GM12878 (cell line): ENCODE results near the gene CDYL2. TPM values are rescaled to one million over a fixed set of nuclear protein-coding genes. Genes with fewer than 3 reads are reported as not detected.

Source experiments
- ATAC-seq: fragments of 200-7000 bp; cut with Tn5 transposase; 3 replicates; pipeline ENCODE4 v1.9.1; 2020; ENCODE audit warnings: mild to moderate bottlenecking, moderate library complexity
- BruUV-seq: library from RNA; stranded (reverse); fragments of 400-500 nt; replicated peaks from 2 replicates; lab custom pipeline; 2021; lab: Mats Ljungman, UMichigan
- CTCF ChIA-PET: fragments of 300-600 bp; sonication (Branson Sonifier 250); formaldehyde crosslinking; extraction: SDS; loops from one replicate; lab custom pipeline; 2021; ENCODE audit warnings: inconsistent platforms; lab: Yijun Ruan, JAX
- POLR2A ChIA-PET: fragments of 350-600 bp; formaldehyde crosslinking; extraction: SDS; loops from one replicate; lab custom pipeline; 2021; ENCODE audit warnings: inconsistent platforms; lab: Charles Lee
- RAD21 ChIA-PET: fragments of 300-600 bp; sonication (Branson Sonifier 250); formaldehyde crosslinking; loops from one replicate; lab custom pipeline; 2023; ENCODE audit warnings: antibody characterized with exemption; ENCODE audit not compliant: unreplicated experiment; lab: Charles Lee
- SMC1A ChIA-PET: fragments of 300-600 bp; sonication (Branson Sonifier 250); formaldehyde crosslinking; loops from one replicate; lab custom pipeline; 2023; ENCODE audit not compliant: unreplicated experiment, uncharacterized antibody; lab: Charles Lee
- DNase-seq: peaks from one replicate; pipeline ENCODE4 v3.0.0-alpha.2; 2011; ENCODE audit warnings: low read depth, low spot score
- FAIRE-seq: peaks from 3 replicates; lab custom pipeline; 2011; peaks lifted over from hg19 to GRCh38; lab: Jason Lieb, UNC
- H2AFZ ChIP-seq: 2 replicates; pipeline ENCODE4 v1.6.0; 2011; ENCODE audit warnings: low read depth, low read length, control low read depth; ENCODE audit not compliant: control insufficient read depth
- H3K27ac ChIP-seq: 2 replicates; pipeline ENCODE4 v1.5.1; 2011; ENCODE audit warnings: control low read depth; ENCODE audit not compliant: control insufficient read depth, insufficient read depth
- H3K27me3 ChIP-seq, 2 experiments: replicated peaks in 1 of 2; 2 replicates each; pipeline versions ENCODE4 v1.6.0 to v1.6.1; 2011; ENCODE audit warnings: low read length in 1 of 2; ENCODE audit not compliant: control insufficient read depth in 2 of 2, insufficient read depth in 2 of 2
- H3K36me3 ChIP-seq, 2 experiments: 2 replicates each; pipeline ENCODE4 v1.5.1; 2011; ENCODE audit warnings: low read length in 1 of 2; ENCODE audit not compliant: control insufficient read depth in 2 of 2, insufficient read depth in 2 of 2
- H3K4me1 ChIP-seq: 2 replicates; pipeline ENCODE4 v1.6.1; 2011; ENCODE audit warnings: mild to moderate bottlenecking, low read length, moderate library complexity, mixed read lengths; ENCODE audit not compliant: control insufficient read depth, insufficient read depth
- H3K4me2 ChIP-seq: 2 replicates; pipeline ENCODE4 v1.6.0; 2011; ENCODE audit warnings: control low read depth; ENCODE audit not compliant: control insufficient read depth, insufficient read depth
- H3K4me3 ChIP-seq: fragments of 200-600 bp; sonication (generic); 2 replicates; pipeline ENCODE4 v1.5.1; 2016
- H3K79me2 ChIP-seq: 2 replicates; pipeline ENCODE4 v1.6.0; 2011; ENCODE audit warnings: low read length; ENCODE audit not compliant: control insufficient read depth, insufficient read depth
- H3K9ac ChIP-seq: 2 replicates; pipeline ENCODE4 v1.8.0; 2011; ENCODE audit warnings: low read length, control low read depth, mixed read lengths; ENCODE audit not compliant: control insufficient read depth, insufficient read depth
- H3K9me3 ChIP-seq: replicated peaks from 3 replicates; pipeline ENCODE4 v1.5.1; 2011; ENCODE audit warnings: mild to moderate bottlenecking, low read length; ENCODE audit not compliant: control insufficient read depth, insufficient read depth
- H4K20me1 ChIP-seq: 2 replicates; pipeline ENCODE4 v1.6.0; 2011; ENCODE audit not compliant: control insufficient read depth, insufficient read depth
- BCL11A ChIP-seq: IDR thresholded peaks from 2 replicates; pipeline ENCODE4 v1.6.1; 2011; ENCODE audit warnings: low read depth, low read length
- HCFC1 ChIP-seq: fragments of 150-350 bp; IDR thresholded peaks from 2 replicates; pipeline ENCODE4 v1.6.1; 2014; ENCODE audit warnings: low read length
- HDGF ChIP-seq: fragments of 450-650 bp; IDR thresholded peaks from 2 replicates; pipeline ENCODE4 v1.6.1; 2016; ENCODE audit warnings: antibody characterized with exemption
- IKZF1 ChIP-seq: fragments of 450-650 bp; conservative IDR thresholded peaks from 2 replicates; pipeline ENCODE4 v1.6.1; 2017; ENCODE audit warnings: antibody characterized with exemption, mild to moderate bottlenecking
- JUND ChIP-seq: IDR thresholded peaks from 2 replicates; pipeline ENCODE4 v1.6.1; 2012; ENCODE audit warnings: low read depth, mild to moderate bottlenecking, low read length, improper control_type of control experiment, moderate library complexity
- MLLT1 ChIP-seq: fragments of 450-650 bp; IDR thresholded peaks from 2 replicates; pipeline ENCODE4 v1.6.1; 2016; ENCODE audit warnings: mild to moderate bottlenecking
- PAX5 ChIP-seq: IDR thresholded peaks from 2 replicates; pipeline ENCODE4 v1.6.1; 2011; ENCODE audit warnings: low read depth, low read length, borderline replicate concordance
- SMAD5 ChIP-seq: IDR thresholded peaks from 2 replicates; pipeline ENCODE4 v1.6.1; 2016; ENCODE audit warnings: antibody characterized with exemption, low read depth
- SMARCA5 ChIP-seq: fragments of 450-650 bp; IDR thresholded peaks from 2 replicates; pipeline ENCODE4 v1.6.1; 2017; ENCODE audit warnings: mild to moderate bottlenecking
- STAT3 ChIP-seq: IDR thresholded peaks from 2 replicates; pipeline ENCODE4 v1.6.1; 2011; ENCODE audit warnings: low read depth, low read length, improper control_type of control experiment
- TBL1XR1 ChIP-seq: IDR thresholded peaks from 2 replicates; pipeline ENCODE4 v1.6.1; 2012; ENCODE audit warnings: low read depth, low read length, improper control_type of control experiment
- WGBS: methylation state at CpG from one replicate; pipeline ENCODE4 v1.1.6; 2016; ENCODE audit warnings: low lambda C conversion rate; ENCODE audit not compliant: insufficient replicate concordance, insufficient coverage; ENCODE audit errors: missing lambda C conversion rate; 5-methylcytosine and 5-hydroxymethylcytosine counted together
- in situ Hi-C: fragments of 300-500 bp; cut with MboI; formaldehyde crosslinking; loops from 9 replicates; pipeline ENCODE4 v1.14.3; 2018; ENCODE audit warnings: mixed read lengths
- intact Hi-C: fragments of 100-400 bp; cut with micrococcal nuclease; formaldehyde crosslinking; loops from one replicate; pipeline ENCODE4 v1.14.2; 2022; ENCODE audit not compliant: unreplicated experiment
- polyA plus RNA-seq, 11 experiments: library from polyadenylated mRNA; depleted of rRNA in 4 of 11; unstranded in 6 of 11; stranded (reverse) in 5 of 11; fragments of >200 nt; fragmentation: Nextera tagmentation in 4 of 11; fragmentation: Illumina TruSeq in 1 of 11; extraction: Ambion mirVana in 4 of 11; extraction: Trizol in 1 of 11; gene quantifications; 1 replicate in 1 of 11; 2 replicates in 10 of 11; pipeline versions ENCODE4 v1.2.1 to v1.2.3, GENCODE V29; 2011 to 2016; ENCODE audit warnings: inconsistent platforms in 2 of 11, missing spikeins in 2 of 11, low read depth in 1 of 11
- total RNA-seq, 4 experiments: library from RNA; depleted of rRNA in 3 of 4; stranded (reverse); fragments of >200 nt in 3 of 4; fragmentation: Illumina TruSeq in 1 of 4; extraction: Trizol in 1 of 4; gene quantifications; 2 replicates each; pipeline versions ENCODE4 v1.2.1 to v1.2.3, GENCODE V29; 2013 to 2021

Gene CDYL2
- total and polyA plus RNA-seq, 10 of the 15 experiments (the other 5 are each of a cell fraction or from before 2014, with no cell fraction given): 0.27 to 22.9 (median 3.9) TPM

- RAD21 ChIA-PET: no interaction called here
- Histone ChIP-seq H3K79me2 (no peaks in the 10 kb centered on the region), H3K36me3 (no peaks in the 10 kb centered on the region), H3K27ac (no peak overlapping the region), H3K27me3 (no peaks in the 10 kb centered on the region), H3K9me3 (no peaks in the 10 kb centered on the region), H2AFZ (no peak overlapping the region), H4K20me1 (no peaks in the 10 kb centered on the region), H3K4me3 (no peak overlapping the region), H3K4me1 (no peaks in the 10 kb centered on the region), H3K9ac (no peak overlapping the region), H3K4me2 (no peak overlapping the region)
- no TSS peak for BruUV-seq
- ATAC-seq (no peak), DNase-seq (no peak), FAIRE-seq (no peak)
- WGBS: 80% methylated on average over 5 of the region's 5 CpGs
- SMC1A ChIA-PET: interaction anchor here (1.2 kb wide), 1 partner anchor 9 kb away, joined by 5 read pairs; no protein-coding TSS in a partner anchor
- in situ Hi-C loops (loop anchor here (25.0 kb wide), 1 partner anchor 299 kb away; the partner anchor contains the start of gene DYNLRB2), intact Hi-C loops (no loop called here)
- POLR2A ChIA-PET: no interaction called here
- CTCF ChIA-PET: interaction anchor here (1.5 kb wide), 1 partner anchor 16 kb away, joined by 5 read pairs; no protein-coding TSS in a partner anchor
- TF ChIP-seq STAT3 (no peak), PAX5 (no peak), HCFC1 (no peak), IKZF1 (no peak), BCL11A (no peak), JUND (no peak), MLLT1 (no peak), SMARCA5 (no peak), TBL1XR1 (no peak), SMAD5 (no peak), HDGF (no peak)
Observed at GRCh38 chr16:80836202-80836601, 31.8 kb upstream of the CDYL2 start.
